Midbrain (tissue), 1 donor: ENCODE results near the gene GATD1.

Experiments used
- DNase-seq: peaks from one replicate; lab custom pipeline; 2025; lab: John Stamatoyannopoulos, UW

The GATD1 gene

GRCh38 chr11:795634-796564, 18.6 kb upstream of the GATD1 start:
- peak; percentile 48 for DNase-seq

- no peak for DNase-seq
Measured at GRCh38 chr11:794766-795633, 17.7 kb upstream of the GATD1 start.

GRCh38 chr11:794013-794765, 16.9 kb upstream of the GATD1 start:
- no peak for DNase-seq

DNA sequence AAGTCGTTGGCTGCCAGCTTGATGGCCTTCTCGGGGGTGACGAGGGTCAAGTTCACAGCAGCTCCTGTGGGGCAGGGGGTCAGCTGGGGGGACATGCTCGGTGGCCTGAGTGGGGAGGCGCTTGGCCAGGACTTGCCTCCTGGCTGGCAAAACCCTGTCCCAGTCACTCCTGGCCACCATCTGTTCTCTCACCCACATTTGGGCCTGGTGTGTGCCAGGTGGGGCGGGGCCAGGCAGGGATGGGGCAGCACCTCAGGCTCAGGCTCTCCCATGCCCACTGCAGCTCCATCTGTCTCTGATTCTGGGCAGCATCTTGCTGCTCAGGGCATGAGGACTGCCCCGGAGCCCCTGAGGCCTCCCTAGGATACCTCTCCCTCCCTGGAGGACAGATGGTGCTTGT, 16.3 kb upstream of the GATD1 start:
- DNase-seq = no peak

DNA sequence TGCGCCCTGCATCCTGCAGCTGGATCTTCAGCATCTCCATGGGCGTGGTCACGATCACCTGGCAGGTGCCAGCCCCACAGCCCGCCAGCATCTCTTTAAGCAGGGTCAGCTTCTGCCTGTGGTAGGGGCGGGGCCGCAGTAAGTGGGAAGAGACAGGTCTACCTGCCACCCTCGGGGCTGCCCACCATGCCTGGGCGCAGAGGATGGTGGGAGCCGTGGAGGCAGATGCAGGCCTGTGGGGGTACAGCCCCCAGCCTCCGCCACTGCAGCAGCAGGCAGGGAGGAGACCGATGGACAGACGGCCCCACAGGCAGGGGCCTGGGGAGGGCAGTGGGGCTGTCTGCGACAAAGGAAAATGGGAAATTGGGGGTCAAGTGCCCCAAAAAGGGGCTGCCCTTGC, 15.6 kb upstream of the GATD1 start:
- DNase-seq = no peak

DNA sequence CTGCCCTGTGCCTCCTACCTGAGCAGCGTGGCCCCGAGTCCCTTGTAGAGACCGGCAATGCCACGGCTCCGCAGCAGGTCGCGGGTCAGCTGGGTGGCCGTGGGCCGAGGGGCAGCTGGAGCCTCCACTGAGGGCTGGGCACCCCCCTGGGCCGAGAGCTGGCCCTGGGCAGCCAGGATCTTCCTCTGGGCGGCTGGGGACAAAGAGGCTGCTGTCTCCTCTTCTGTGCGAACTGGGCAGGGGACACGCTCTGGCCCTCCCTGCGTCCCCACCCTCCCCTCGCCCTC, 15.2 kb upstream of the GATD1 start:
- no peak for DNase-seq

DNA sequence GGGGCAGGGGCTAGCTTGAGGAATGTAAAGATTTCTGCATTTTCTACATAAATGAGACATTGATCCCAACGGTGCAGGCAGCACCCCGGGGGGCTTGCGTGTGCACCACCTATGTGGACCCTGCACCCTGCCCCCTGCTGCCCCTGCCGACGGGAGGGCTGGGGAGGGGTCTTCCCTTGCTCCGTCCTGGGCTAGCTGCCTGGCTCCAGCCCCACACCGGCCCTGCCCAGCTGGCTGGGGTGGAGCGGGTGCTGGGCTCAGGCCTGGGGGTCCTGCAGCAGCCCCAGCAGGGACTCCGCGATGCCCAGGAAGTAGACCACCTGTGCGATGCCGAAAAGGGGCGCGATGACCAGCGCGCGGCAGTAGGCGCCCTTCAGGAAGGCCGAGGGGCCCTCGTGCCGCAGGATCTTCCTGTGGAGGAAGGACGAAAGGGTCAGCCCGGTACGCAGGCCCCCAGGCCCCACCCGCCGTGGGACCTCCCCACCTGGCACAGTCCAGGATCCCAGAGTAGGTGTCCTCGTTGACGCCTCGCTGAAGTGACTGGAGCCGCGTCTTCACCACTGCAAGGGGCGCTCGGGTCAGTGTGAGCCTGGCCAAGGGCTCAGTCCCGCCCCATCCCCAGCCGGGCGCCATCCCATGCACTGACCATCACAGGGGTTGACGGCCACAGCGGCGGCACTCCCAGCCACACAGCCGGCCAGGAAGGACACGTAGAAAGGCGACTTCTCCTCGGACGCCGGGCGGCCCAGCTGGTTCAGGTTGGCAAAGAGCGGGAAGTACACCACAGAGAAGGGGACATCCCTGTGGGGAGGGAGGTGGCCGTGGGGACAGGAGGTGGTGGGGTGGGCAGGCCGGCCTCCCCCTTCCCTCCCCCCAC, 14.6 kb upstream of the GATD1 start:
- DNase-seq = no peak

GRCh38 chr11:790721-791564, 13.7 kb upstream of the GATD1 start:
- DNase-seq = no peak

- peak; percentile 77 for DNase-seq
Measured at GRCh38 chr11:789943-790342, 12.7 kb upstream of the GATD1 start, which contains the start of gene CEND1. Gene CEND1 (minus strand): TSS chr11:790090. CDS start chr11:788576, 1,514 bp downstream.

- DNase-seq = no peak
Measured at GRCh38 chr11:788953-789940, 12.0 kb upstream of the GATD1 start.

DNA sequence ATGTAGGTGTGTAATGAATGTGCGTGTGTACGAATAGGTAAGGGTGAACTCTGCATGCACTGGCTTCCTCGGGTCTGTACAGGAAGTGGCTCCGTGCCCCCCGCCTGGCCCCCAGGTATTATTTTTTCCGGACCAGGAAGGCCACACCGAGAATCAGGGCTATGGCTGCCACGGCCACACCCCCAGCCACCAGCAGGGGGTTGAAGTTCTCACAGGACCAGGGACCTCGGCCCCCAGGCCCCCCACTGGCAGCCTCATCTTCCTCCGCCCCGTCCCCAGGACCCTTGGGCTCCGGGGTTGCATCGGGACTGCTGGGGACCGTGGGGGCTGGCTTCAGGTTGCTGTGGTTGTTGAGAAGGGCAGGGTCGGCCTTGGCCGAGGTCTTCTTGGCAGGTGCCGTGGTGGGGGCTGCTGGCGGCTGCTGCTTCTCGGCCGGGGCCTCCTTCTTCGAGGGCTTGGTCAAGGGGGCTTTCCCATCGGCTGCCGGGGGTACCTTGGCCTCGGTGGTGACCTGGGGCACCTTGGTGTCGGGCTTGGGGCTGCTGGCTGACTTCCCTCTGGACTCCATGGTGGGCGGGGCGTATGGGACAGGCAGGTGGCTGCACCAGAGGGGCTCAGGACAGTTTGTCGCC, 10.8 kb upstream of the GATD1 start:
- no peak for DNase-seq

DNA sequence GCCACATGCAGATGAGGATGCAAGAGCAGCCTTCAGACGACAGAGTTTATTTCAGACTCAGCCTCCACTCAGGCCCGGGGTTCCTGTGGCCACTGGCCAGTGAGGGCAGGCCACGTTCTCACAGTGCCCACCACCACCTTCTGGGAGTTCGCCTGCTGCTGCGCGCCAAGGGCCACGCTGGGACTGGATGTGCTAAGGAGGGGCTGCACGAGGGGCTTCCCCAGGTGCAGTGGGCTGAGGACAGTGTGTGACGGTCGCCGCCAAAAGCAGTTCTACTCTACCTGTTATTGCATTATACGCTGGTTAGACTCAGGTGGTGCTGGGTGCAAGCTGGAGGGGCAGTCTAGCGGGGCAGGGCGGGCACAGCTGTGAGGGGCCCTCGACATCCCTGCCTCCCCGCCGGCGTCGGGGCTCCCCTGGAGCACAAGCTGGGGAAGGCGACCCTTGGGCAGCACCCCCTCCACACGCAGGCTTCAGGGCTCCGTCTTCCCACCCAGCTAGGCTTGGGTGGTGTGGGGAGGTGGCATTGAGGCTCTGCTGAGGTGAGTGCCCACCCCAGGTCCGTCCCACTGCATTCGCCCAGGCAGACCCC, 9.9 kb upstream of the GATD1 start:
- DNase-seq = no peak

DNA sequence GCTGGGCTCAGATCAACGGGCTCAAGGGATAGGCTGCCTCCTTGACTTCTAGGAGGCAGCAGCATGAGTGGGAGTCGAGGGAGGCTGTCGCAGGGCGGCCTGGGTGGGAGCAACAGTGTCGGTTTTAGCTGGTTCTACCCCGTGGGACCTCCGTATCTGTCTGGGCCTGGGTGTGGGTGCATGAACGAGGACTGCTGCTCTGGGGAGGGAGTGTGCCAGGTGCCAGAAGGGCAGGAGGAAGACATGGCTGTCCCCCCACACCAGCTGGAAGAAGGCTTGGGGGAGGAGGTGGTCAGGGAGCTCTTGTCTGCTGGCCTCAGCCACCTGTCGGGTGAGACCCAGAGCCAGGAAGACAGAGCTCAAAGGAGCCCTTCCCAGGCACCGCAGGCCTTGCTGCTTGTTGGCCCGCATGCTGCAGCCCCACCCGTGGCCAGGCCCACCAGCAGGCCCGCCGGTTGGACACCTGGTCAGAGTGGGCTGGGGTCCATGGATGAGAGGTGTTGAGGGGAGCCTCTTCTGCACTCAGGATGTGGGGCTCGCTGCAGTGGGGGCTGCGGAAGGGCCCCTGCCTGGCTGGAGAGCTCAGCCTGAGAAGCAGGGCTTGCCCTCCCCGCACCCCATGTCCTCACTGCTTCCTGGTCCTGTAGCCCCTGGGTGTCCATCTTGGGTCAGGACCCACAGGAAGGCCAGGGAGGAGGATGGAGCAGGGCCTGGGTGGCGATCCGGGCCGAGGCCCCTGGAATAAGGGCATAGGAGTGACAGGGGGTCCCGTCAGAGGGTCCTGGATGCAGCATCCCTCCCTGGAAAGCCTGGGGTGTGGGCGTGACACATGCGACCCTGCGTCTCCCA, 9.2 kb upstream of the GATD1 start:
- DNase-seq = no peak

- DNase-seq = peak; percentile 81
Measured at GRCh38 chr11:783581-784015, 6.3 kb upstream of the GATD1 start.

DNA sequence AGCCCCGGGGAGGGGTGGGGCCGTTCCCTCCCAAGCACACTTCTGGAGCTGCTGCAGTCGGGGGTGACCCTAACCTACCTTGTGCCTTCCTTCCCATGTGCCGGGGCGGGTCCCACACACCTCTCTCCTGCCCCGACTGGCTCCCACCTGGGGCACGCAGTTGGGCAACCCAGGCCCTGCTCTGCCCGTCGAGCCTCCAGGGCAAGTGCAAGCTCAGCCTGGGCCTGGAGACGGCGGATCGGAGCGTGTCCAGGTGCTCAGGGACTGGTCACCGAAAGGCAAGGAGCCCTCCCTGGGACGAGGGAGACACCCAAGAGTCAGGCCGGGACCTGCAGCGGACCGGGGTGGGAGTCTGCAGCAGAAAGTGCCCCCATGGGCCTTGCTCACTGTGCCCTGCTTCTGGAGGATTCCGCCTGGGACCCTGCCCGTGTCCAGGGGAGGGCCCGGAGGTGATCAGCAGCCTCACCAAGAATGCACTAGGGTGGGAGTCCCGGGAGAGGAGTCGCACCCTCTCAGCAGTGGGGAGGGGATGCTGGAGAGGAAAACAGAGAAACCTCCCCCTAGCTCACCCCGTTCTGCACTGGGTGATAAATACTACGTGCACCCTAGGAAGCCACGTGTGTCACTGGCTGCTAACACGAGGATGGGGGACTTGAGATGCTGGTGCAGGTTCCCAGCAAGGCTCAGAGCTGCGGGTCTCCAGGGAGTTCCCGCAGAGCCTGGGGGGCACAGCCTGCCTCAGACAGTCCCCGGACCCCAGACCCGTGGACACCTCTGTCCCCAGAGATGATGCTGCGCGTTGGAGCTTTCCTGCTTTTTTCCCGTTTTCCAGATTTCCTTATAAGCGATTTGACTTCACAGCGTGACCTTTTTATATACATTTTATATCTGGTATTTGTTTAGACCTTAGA, 5.2 kb upstream of the GATD1 start:
- DNase-seq = no peak

DNA sequence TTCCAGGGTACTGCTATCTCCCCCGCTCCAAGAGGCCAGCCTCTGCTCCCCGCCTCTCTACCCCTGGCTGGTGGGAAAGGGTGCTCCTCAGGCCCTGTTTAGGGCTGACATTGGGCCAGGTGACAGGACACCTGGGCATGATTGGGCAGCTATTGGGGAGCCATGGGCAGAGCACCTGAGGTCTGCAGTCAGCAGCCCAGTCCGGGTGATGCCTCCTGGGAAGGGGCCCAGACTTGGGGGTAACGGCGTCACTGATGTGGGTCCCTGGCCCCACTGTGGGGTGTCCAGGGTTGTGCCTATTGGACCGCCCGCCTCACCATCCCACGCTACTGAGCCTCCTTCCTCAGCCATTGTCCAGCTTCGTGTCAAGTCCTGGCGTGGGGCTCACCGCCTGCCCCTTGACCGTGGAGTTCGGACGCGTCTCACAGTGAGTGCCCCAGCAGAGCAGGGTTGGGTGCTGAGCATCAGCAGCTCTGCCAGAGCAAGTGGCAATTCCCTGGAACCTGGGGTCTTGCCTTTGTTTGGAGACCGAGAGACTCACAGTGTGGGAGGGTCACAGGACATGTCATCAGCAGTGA, 2.8 kb upstream of the GATD1 start:
- no peak for DNase-seq
